Body of pancreas (tissue), 4 donors: ENCODE data around the gene NECTIN3. TPM values are rescaled to one million over a fixed set of nuclear protein-coding genes. Genes with fewer than 3 reads are reported as not detected.

ENCODE experiments used
- ATAC-seq: fragments of 150-250 bp; one replicate; pipeline ENCODE4 v1.9.1; 2016
- DNase-seq, 4 donors: peaks; one replicate each; pipeline ENCODE4 v3.0.0-alpha.2; 2019
- H3K27ac ChIP-seq, 4 donors: fragments of 200-600 bp; sonication (generic); 1 replicate in 3 of 4; 2 replicates in 1 of 4; pipeline versions ENCODE4 v1.5.1 to v1.6.1; 2016 to 2019; ENCODE audit warnings: mild to moderate bottlenecking in 1 of 4, mixed read lengths in 1 of 4, moderate library complexity in 1 of 4
- H3K27me3 ChIP-seq, 2 donors: fragments of 200-600 bp; sonication (generic); one replicate each; pipeline ENCODE4 v1.6.0; 2016; ENCODE audit warnings: mild to moderate bottlenecking in 1 of 2
- H3K36me3 ChIP-seq, 2 donors: fragments of 200-600 bp; sonication (generic); replicated peaks in 1 of 2; 2 replicates each; pipeline ENCODE4 v1.5.1; 2016; ENCODE audit warnings: low read depth in 2 of 2; ENCODE audit not compliant: insufficient read depth in 1 of 2
- H3K4me1 ChIP-seq: fragments of 200-600 bp; sonication (generic); one replicate; pipeline ENCODE4 v1.6.0; 2016
- H3K4me3 ChIP-seq, 2 donors: fragments of 200-600 bp; sonication (generic); 1 replicate in 1 of 2; 2 replicates in 1 of 2; pipeline ENCODE4 v1.5.1; 2016 to 2019
- H3K9me3 ChIP-seq, 3 donors: fragments of 200-600 bp; sonication (generic); 1 replicate in 2 of 3; 2 replicates in 1 of 3; pipeline ENCODE4 v1.5.1; 2016
- POLR2A ChIP-seq, 3 donors: fragments of 450-650 bp; IDR thresholded peaks; one replicate each; pipeline ENCODE4 v1.6.1; 2016; ENCODE audit warnings: antibody characterized with exemption in 3 of 3, mild to moderate bottlenecking in 2 of 3
- WGBS, 2 donors: methylation state at CpG; one replicate each; pipeline ENCODE4 v1.1.5; 2017; 5-methylcytosine and 5-hydroxymethylcytosine counted together
- intact Hi-C: fragments of 100-400 bp; cut with DNase I; formaldehyde crosslinking; loops from one replicate; pipeline ENCODE4 v1.15.1; 2023
- total RNA-seq, 2 donors: library from RNA; depleted of rRNA; stranded (reverse); fragments of >200 nt; gene quantifications; one replicate each; pipeline ENCODE4 v1.1.0, GENCODE V29; 2016
- TF ChIP-seq, protein P1 (sequence below), 7 experiments: fragments of 450-650 bp in 4 of 7; fragments of 200-600 bp in 3 of 7; sonication (generic) in 3 of 7; IDR thresholded peaks; one replicate each; pipeline ENCODE4 v1.5.1; 2016 to 2019; ENCODE audit warnings: antibody characterized with exemption in 7 of 7

NECTIN3 gene
- total RNA-seq, 2 donors from 2014 or later: 7.6 to 9.1 TPM

DNA sequence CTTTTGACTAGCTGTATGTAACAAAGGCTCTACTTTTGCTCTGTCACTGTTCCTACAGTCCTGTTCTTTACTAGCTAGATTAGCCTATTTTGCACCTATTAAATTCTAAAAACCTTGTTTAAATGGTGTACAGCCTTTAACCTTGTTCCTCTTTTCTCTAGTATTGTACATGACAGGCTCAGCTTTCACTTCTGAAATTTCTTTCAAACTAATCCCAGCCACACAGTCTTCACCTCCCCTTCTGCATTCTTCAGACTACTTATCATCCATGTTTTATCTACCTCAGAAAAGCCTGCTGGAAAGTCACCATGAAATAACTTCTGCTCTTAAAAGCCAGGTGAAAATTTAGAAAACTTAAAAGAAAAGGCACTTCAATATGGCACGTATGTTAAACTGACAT lies 122.4 kb downstream of the NECTIN3 start:
- whole genome bisulfite sequencing, 2 donors: 97 to 100% methylated on average over 1 of the region's 1 CpG
- no peaks in the 10 kb centered on the region for H3K4me1 ChIP-seq
- no peak overlapping the region for H3K27ac ChIP-seq
- ATAC-seq: no peak
- H3K4me3 ChIP-seq: no peak overlapping the region
- H3K36me3 ChIP-seq: no peaks in the 10 kb centered on the region
- intact Hi-C loops: no loop called here
- H3K9me3 ChIP-seq: no peaks in the 10 kb centered on the region
- no peak for TF ChIP-seq POLR2A (IDR thresholded peaks at IDR 0.05)
- TF ChIP-seq, protein P1, sequence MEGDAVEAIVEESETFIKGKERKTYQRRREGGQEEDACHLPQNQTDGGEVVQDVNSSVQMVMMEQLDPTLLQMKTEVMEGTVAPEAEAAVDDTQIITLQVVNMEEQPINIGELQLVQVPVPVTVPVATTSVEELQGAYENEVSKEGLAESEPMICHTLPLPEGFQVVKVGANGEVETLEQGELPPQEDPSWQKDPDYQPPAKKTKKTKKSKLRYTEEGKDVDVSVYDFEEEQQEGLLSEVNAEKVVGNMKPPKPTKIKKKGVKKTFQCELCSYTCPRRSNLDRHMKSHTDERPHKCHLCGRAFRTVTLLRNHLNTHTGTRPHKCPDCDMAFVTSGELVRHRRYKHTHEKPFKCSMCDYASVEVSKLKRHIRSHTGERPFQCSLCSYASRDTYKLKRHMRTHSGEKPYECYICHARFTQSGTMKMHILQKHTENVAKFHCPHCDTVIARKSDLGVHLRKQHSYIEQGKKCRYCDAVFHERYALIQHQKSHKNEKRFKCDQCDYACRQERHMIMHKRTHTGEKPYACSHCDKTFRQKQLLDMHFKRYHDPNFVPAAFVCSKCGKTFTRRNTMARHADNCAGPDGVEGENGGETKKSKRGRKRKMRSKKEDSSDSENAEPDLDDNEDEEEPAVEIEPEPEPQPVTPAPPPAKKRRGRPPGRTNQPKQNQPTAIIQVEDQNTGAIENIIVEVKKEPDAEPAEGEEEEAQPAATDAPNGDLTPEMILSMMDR (IDR thresholded peaks at IDR 0.05): no peak
- no peak for DNase-seq
- no peaks in the 10 kb centered on the region for H3K27me3 ChIP-seq

- no peak for TF ChIP-seq POLR2A (IDR thresholded peaks at IDR 0.05)
- TF ChIP-seq, protein P1 (IDR thresholded peaks at IDR 0.05): no peak
- Histone ChIP-seq H3K27ac (no peak overlapping the region), H3K4me1 (no peaks in the 10 kb centered on the region), H3K4me3 (no peak overlapping the region), H3K9me3 (no peaks in the 10 kb centered on the region), H3K36me3 (no peaks in the 10 kb centered on the region), H3K27me3 (no peaks in the 10 kb centered on the region)
- intact Hi-C loops: no loop called here
- DNase-seq (no peak), ATAC-seq (no peak)
- WGBS, 2 donors: 74 to 85% methylated on average over 3 of the region's 3 CpGs
Observed at GRCh38 chr3:111197485-111197884, 125.9 kb downstream of the NECTIN3 start.

- DNase-seq (no peak), ATAC-seq (no peak)
- Histone ChIP-seq H3K4me1 (no peaks in the 10 kb centered on the region), H3K4me3 (no peak overlapping the region), H3K27me3 (no peaks in the 10 kb centered on the region), H3K36me3 (no peaks in the 10 kb centered on the region), H3K27ac (no peak overlapping the region), H3K9me3 (no peaks in the 10 kb centered on the region)
- TF ChIP-seq, protein P1 (IDR thresholded peaks at IDR 0.05): no peak
- TF ChIP-seq POLR2A (IDR thresholded peaks at IDR 0.05): no peak
- intact Hi-C loops: no loop called here
Observed at GRCh38 chr3:111200027-111200426, 128.4 kb downstream of the NECTIN3 start.

DNA sequence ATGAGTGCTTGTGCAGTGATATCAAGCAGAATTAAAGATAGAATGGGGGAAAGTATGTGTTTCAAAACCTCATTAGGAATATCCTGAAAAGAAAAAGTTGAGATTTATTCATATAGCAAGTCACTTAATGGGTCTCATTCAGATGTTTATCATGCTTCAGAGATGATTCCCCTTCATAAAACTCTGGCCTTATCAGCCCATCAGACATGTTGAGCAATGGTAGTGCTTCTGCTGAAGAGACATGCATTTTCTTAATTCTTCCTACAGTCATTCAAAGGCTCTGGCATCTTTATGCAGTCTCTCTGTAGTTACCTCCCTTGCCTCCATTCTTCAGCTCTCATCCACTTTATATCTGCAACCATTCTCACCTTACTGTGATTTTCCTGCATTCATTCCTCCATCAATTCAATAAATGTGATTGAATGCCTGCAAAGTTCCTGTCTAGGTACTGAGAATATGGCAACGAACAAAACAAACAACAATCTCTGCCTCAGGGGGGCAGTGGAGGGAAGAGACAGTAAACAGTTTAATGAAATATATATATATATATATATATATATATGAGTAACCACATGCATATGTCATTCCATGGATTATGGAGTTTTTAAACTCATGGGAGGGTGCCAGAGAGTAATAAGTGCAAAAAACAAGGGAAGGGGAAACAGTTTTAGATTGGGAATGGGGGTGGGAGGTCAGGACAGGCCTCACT lies 138.5 kb downstream of the NECTIN3 start:
- no peak overlapping the region for H3K27ac ChIP-seq
- no peaks in the 10 kb centered on the region for H3K27me3 ChIP-seq
- H3K9me3 ChIP-seq: no peaks in the 10 kb centered on the region
- intact Hi-C loops: no loop called here
- ATAC-seq: no peak
- WGBS, 2 donors: 27 to 60% methylated on average over 1 of the region's 1 CpG
- no peak for TF ChIP-seq POLR2A (IDR thresholded peaks at IDR 0.05)
- TF ChIP-seq, protein P1 (IDR thresholded peaks at IDR 0.05): no peak
- H3K4me1 ChIP-seq: no peaks in the 10 kb centered on the region
- no peak overlapping the region for H3K4me3 ChIP-seq
- H3K36me3 ChIP-seq: no peaks in the 10 kb centered on the region
- no peak for DNase-seq
